GM10847 (cell line): Measurements from ENCODE around the gene OR51Q1.

ENCODE experiments used
- POLR2A ChIP-seq: IDR thresholded peaks from 2 replicates; pipeline ENCODE4 v1.6.1; 2011; ENCODE audit not compliant: insufficient read length; ENCODE audit errors: extremely low read depth

Gene OR51Q1, protein sequence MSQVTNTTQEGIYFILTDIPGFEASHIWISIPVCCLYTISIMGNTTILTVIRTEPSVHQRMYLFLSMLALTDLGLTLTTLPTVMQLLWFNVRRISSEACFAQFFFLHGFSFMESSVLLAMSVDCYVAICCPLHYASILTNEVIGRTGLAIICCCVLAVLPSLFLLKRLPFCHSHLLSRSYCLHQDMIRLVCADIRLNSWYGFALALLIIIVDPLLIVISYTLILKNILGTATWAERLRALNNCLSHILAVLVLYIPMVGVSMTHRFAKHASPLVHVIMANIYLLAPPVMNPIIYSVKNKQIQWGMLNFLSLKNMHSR

DNA sequence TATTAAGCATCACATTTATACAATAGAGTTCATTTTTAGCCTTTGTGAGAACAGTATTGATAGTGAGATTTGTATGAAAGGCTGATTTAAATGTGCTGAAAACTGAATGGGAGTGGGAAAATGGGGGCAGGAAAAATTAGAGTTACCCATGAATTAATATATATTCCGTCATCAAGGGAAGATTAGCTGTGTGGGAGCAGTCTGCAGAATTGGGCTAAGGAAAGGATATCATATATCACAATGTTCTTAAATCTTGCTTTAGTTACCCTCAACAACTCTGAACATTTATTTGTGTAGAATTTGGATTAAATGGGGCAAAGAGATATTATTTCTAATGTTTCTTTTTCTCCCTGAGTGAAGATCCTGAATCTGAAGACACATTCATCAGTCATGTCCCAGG lies at the start of gene OR51Q1:
Gene OR51Q1 (plus strand): TSS at position 301 of the 400 bp plus-strand sequence. CDS start 90 bp downstream, at position 391.
- TF ChIP-seq POLR2A: no peak

DNA sequence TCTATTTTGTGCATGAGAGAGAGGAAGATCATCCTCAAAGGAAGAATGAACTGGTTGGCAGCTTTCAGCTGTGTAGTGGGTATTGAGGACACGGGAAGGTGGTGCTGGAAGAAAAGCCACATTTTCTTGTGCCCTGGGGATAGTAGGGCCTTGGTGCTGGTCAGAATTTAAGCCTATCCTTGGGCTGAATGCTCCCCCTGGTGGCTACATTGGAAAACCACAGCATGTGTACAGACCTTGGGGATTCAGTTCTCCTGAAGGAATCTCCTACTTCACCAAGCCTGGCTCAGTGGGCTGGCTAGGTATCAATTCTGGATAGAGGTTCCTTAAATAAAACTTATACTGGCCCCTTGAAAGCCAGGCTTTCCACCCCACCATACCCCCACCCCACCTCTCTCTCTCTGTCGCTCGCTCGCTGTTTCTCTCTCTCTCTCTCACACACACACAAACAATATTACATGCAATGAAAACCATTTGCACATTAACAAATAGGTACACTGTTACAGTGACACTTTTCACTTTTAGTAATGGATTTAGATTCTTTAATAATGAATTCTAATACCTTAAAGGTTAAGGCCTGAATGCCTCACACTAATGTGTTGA lies 41.1 kb upstream of the OR51Q1 start:
- TF ChIP-seq POLR2A: no peak

DNA sequence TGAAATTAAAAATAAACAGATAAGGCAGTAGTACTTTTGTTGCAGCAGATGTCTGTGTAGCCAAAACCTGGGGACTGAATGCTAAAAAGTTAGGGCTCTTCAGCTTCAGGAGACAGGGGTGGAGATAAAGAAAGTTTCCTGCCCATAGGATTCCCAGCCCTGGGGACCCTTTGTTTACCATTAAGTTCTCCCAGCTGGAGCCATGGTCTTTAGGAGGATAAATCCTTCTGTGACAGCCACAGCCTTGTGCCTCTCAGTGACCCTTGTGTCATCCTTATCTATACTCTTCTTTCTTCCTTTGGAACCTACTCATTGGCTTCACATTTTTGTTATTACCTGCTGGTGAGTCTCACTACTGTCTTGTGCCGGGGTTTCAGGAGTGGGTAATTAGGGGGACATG lies 38.3 kb upstream of the OR51Q1 start, which contains the start of gene OR51M1:
Gene OR51M1 (plus strand): TSS at position 237 of the 400 bp plus-strand sequence. CDS start 5,587 bp downstream, outside the sequence.
- no peak for TF ChIP-seq POLR2A

DNA sequence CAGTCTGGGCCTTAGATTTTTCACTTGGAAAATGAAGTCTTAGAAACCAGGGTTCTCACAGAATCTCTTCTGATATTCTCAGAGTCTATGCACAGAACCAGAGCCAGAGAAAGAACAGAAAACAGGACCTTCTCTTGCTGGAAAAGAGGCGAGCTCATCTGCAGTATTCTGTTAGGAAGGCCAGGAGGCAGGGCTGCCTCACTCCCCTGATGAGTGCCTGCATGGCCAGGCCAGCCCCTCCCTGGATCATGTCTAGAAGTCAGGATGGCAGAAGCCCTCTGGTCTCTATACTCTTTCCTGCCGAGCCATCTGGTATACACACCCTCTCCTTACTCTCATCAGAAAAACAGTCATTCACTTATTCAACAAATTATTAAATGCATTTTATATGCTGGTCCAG lies 37.6 kb upstream of the OR51Q1 start:
- TF ChIP-seq POLR2A: no peak

DNA sequence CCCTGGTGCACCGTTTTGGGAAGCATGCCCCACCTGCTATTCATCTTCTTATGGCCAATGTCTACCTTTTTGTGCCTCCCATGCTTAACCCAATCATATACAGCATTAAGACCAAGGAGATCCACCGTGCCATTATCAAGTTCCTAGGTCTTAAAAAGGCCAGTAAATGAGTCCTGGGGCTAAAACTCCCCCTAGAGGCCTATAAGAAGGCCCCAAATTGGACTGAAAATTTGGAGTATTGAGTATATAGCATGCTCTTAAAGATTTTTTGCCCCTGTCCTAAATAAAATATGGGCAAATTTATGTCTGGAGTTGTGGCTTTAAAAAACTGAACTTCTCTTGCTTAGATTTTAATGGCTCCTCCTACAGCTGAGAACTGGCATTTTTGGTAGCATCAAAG lies 31.7 kb upstream of the OR51Q1 start:
- no peak for TF ChIP-seq POLR2A

DNA sequence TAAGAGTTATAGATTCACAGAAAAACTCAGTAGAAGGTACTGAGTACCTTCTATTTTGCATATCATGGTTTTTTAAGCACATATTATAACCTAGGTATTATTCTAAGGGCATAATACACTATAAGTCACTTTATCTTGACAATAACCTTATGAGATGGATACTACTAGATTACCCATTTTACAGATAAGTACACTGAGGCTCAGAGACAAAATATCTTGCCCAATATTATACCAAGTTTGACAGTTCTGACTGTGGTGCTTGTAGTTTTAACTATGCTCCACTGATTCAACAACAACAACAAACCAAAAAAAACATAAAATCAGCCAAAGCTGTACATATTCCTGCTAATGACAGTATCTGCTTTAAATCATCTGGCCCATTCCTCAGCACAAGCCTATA lies 27.8 kb upstream of the OR51Q1 start:
- TF ChIP-seq POLR2A: no peak

DNA sequence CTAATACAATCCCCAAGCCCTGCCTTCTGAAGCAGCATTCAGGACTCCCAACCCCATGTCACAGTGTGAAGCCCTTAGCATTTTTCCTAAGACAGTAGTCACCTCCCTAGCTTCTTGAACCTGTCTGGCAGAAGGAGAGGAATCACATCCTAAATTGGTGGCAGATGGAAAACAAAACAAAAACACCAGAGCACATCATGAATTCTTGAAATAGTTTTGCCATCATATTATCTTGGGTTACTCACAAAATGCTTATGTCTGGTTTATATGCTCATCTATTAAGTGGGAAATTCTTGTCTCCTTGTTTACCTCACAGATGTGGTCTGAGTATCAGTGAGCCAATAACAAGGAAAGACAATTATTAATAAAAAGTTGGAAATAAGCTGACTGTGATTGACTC lies 23.0 kb upstream of the OR51Q1 start:
- no peak for TF ChIP-seq POLR2A

DNA sequence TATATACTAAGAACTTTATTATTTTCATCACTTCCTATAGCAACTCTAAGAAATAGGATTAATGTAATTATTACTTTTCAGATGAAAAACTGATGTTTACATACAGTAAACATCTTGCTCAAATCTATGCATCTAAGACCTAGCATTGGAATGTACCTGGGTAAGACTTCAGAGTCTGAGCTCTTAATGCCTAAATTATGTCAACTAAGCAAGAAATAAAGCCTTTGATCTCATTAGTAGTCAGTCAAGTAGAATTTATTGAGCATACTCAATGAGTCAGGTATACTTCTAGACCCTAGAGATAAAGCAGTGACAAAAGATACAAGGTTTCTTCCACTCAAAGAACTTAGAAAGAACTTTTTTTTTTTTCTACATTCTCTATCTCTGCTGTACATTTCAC lies 16.7 kb upstream of the OR51Q1 start:
- no peak for TF ChIP-seq POLR2A

DNA sequence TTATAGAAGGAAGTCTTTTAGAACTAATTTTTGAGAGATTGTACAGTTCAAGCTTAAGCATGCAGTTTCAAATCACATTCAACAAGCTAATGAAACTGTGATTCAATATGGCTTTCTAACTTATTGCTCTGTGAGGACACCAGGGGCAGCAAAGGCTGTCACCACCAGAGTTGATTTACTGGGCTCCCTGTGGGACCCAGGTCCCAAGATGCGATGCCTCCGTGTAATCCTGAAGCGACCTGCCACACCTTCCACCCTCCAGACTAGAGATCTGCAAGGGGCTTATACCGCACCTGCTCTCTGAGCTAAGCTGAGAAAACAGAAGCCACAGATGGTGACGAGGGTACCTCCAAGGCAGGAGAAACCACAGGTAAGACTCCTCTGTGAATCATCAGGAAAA lies 918 bp upstream of the OR51Q1 start:
- no peak for TF ChIP-seq POLR2A

DNA sequence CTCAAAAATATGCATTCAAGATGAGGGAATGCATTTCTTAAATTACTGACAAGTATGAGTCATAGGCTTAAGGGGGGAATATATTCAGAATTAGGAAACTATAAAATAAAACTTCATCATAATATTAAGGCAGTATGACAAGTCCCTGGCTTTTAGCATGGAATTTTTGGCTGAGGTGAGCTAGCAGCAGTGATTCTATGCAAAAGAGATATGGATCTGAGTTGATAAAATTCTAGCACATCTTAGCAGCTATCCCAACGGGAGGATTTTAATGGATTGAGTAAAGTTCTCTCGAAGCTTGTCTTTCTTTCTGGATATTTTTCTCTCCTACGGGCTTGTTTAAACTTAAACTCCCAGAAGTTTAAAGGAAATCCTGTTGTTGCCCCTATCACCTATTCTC lies 1.2 kb downstream of the OR51Q1 start:
- TF ChIP-seq POLR2A: no peak

DNA sequence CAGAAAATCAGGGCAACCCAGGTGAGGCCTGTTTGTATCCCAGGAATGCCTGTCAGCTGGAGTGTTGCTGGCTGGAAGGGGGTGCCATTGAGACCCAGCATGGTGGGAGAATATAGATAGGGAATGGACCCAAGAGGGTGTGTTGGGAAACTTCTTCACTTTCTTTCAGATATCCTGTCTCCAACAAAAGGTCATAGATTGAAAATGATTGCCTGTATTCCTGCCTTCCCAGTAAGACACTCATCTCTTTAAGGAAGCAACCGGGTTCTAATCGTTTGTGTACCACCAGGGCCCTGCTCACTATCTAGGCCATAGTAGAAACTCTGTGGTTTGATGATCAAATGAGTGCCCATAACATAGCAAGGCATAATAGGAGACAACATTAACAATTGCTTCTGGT lies 19.5 kb downstream of the OR51Q1 start, which contains the start of gene OR51I1:
Gene OR51I1 (minus strand): TSS at position 101 of the 400 bp plus-strand sequence. CDS start 0 bp downstream, at position 101.
- no peak for TF ChIP-seq POLR2A

DNA sequence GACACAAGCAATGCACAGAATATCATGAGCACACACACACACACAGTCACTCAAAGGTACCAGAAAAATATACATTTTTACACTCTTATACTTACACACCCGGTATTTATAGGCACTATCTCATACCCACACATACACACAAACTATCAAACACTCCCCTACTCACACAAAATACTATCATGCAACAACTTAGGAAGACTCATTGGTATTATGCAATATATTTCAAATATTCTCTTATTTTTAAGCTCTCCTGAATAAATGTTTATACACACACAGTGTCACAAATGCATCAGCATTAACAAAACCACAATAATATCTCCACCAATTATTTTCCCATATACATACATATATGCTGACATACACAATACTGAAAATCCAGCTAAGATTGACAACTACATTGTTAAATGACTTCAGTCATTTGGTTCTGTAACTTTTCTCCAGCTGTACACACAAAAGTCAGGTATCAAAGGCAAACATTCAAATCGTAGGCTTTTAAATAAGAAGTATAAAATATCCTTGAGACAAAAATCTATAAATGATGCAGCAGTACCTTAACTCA lies 22.0 kb downstream of the OR51Q1 start:
- TF ChIP-seq POLR2A: no peak

DNA sequence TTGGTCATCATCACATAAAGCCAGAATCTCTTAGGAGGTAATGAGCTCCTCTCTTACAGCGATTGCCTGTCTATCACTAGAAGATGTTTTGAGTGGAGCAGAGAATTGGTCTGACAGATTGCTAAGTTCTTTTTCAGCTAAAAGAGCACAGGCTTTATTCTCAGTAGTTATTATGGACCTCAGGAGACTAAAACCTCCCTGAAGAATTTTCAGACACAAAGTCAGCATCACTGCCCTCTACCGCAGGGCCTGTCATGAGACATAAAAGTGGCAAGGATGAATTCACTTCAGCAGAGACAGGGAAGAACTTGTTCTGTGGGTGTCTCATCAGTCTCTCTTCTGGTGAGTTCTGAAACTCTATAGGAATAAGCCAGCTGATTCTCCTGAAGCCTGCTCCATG lies 27.1 kb downstream of the OR51Q1 start, which contains the start of gene OR51I2:
Gene OR51I2 (plus strand): TSS at position 301 of the 400 bp plus-strand sequence. CDS start 4,166 bp downstream, outside the sequence.
- no peak for TF ChIP-seq POLR2A

DNA sequence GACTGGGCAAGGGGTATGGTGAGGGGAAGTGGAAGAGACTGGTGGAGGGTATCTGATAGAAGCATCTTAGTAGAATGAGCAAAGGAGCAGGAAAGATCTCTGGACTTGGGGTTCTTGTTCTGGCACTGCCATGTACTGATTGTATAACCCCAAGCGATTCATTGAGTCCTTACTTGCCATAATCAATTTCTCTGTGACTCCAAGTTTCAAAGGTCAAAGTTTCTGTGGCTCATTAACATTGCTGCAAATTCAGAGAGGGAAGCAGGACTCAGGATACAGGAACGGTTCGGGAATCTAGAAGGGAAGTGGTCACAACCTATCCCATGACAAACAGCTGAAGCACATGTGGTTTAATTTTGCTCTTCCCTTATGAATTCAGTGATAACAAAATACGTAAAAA lies 27.5 kb downstream of the OR51Q1 start:
- no peak for TF ChIP-seq POLR2A

DNA sequence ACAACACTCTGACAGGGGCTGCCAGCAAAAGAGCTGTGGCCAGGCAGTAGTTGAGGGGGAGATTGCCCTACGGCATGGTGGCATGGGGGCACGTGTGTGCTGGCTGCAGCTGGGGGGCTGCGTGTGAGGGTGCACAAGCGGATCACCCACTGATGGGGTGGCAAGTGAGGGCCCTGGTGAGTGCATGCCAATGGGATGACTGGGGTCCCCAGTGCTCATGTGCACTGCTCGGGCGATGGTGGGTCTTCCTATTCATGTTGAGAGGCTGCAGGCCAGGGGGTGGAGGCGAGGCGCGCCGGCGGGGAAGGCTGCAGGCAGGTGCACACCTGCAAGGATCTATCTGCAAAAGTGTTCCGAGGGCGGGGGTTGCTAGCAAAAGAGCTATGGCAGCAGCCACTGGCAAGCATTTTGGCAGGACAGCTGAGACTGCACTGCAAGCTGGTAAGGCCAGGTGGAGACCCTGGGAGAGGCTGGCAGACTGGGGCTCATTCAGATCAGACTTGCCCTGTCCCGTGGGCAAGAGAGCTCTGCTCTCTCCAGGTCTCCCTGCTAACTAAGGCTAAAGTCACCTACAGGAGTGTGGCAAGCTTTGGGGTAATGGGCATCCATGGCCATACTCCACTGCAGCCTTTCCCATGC lies 39.2 kb downstream of the OR51Q1 start:
- TF ChIP-seq POLR2A: no peak

DNA sequence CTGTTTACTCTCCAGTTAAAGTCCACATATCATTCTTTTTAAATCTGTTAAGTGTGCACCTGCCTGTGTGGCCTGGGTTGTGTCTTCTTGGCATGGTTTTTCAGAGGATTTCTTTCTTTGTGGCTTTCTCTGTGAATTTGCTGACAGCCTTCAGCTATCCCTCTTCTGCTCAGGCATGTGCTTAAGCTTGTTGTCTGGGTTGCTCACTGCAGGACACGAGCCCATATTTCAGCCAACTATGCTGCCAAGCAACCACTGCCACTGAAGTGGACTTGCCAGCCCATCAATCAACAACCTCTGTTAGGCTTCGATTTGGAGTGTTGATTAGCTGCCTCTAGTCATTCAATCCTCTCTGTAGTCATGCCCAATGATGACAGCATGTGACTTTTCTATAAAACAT lies 45.6 kb downstream of the OR51Q1 start:
- no peak for TF ChIP-seq POLR2A
